HCT116 (cell line): Measurements from ENCODE around the gene TGFBR3. TPM values are rescaled to one million over a fixed set of nuclear protein-coding genes. Genes with fewer than 3 reads are reported as not detected.

Source experiments
- ATAC-seq: fragments of 200-7000 bp; cut with Tn5 transposase; 2 replicates; pipeline ENCODE4 v1.9.1; 2020; ENCODE audit warnings: mild to moderate bottlenecking, moderate library complexity
- BruUV-seq: library from RNA; stranded (reverse); fragments of 400-500 nt; replicated peaks from 2 replicates; lab custom pipeline; 2021; lab: Mats Ljungman, UMichigan
- CTCF ChIA-PET: fragments of 300-600 bp; sonication (Branson Sonifier 250); formaldehyde crosslinking; loops from one replicate; lab custom pipeline; 2021; ENCODE audit warnings: antibody characterized with exemption; lab: Charles Lee
- POLR2A ChIA-PET: fragments of 300-600, 350-600 bp; sonication (Branson Sonifier 250); formaldehyde crosslinking; loops from one replicate; lab custom pipeline; 2021; ENCODE audit warnings: antibody characterized with exemption; lab: Charles Lee
- RAD21 ChIA-PET, 2 experiments: fragments of 300-600 bp; sonication (Branson Sonifier 250); formaldehyde crosslinking; loops; one replicate each; lab custom pipeline; 2023; ENCODE audit warnings: low total read pairs in 2 of 2; ENCODE audit not compliant: uncharacterized antibody in 2 of 2, unreplicated experiment in 2 of 2, low non-redundant PET in 1 of 2; lab: Charles Lee
- DNase-seq: peaks from one replicate; pipeline ENCODE4 v3.0.0-alpha.2; 2010; ENCODE audit warnings: low read depth, low spot score
- H2AFZ ChIP-seq: fragments of 200-600 bp; shearing (Covaris generic), sonication (generic); 2 replicates; pipeline ENCODE4 v1.6.1; 2017; ENCODE audit warnings: low read depth, mixed run types, mixed read lengths, antibody characterized with exemption, low read length; ENCODE audit not compliant: poor library complexity, severe bottlenecking
- H3K27ac ChIP-seq: 2 replicates; pipeline ENCODE4 v1.5.1; 2012; ENCODE audit warnings: low read depth, low read length
- H3K27me3 ChIP-seq: fragments of 200-600 bp; sonication (generic); 2 replicates; pipeline ENCODE4 v1.6.1; 2016; ENCODE audit warnings: mixed run types, low read length, mixed read lengths; ENCODE audit not compliant: insufficient read depth
- H3K36me3 ChIP-seq, 2 experiments: fragments of 200-500 bp in 1 of 2; fragments of 200-600 bp in 1 of 2; sonication (Bioruptor generic) in 1 of 2; sonication (generic) in 1 of 2; 2 replicates each; pipeline versions ENCODE4 v1.5.1 to v1.6.1; 2014 to 2016; ENCODE audit warnings: low read length in 2 of 2, inconsistent platforms in 1 of 2, mixed read lengths in 1 of 2, mixed run types in 1 of 2; ENCODE audit not compliant: insufficient read depth in 2 of 2, control insufficient read depth in 1 of 2
- H3K4me1 ChIP-seq, 2 experiments: fragments of 200-600 bp in 1 of 2; sonication (generic) in 1 of 2; 2 replicates each; pipeline versions ENCODE4 v1.5.1 to v1.6.1; 2012 to 2017; ENCODE audit warnings: low read length in 2 of 2, inconsistent platforms in 1 of 2, mild to moderate bottlenecking in 1 of 2, mixed read lengths in 1 of 2, mixed run types in 1 of 2, moderate library complexity in 1 of 2; ENCODE audit not compliant: insufficient read depth in 2 of 2, control insufficient read depth in 1 of 2
- H3K4me2 ChIP-seq: fragments of 200-600 bp; sonication (generic); 2 replicates; pipeline ENCODE4 v1.6.1; 2017; ENCODE audit warnings: mixed run types, low read length, mixed read lengths
- H3K4me3 ChIP-seq, 2 experiments: fragments of 200-600 bp in 1 of 2; sonication (generic) in 1 of 2; replicated peaks in 1 of 2; 2 replicates each; pipeline ENCODE4 v1.5.1; 2011 to 2016; ENCODE audit warnings: low read length in 2 of 2, control low read depth in 1 of 2, low read depth in 1 of 2, mild to moderate bottlenecking in 1 of 2, mixed read lengths in 1 of 2, mixed run types in 1 of 2
- H3K79me2 ChIP-seq: fragments of 200-600 bp; sonication (generic); 2 replicates; pipeline ENCODE4 v1.6.1; 2017; ENCODE audit warnings: mild to moderate bottlenecking, mixed run types, low read length, moderate library complexity, mixed read lengths; ENCODE audit not compliant: insufficient read depth
- H3K9ac ChIP-seq: fragments of 200-600 bp; sonication (generic); 2 replicates; pipeline ENCODE4 v1.6.1; 2016; ENCODE audit warnings: low read length, mixed read lengths
- H3K9me2 ChIP-seq: fragments of 200-600 bp; sonication (generic), shearing (Covaris generic); 2 replicates; pipeline ENCODE4 v1.6.1; 2017; ENCODE audit warnings: mixed run types, mild to moderate bottlenecking, moderate library complexity; ENCODE audit not compliant: insufficient read depth
- H3K9me3 ChIP-seq, 2 experiments: fragments of 200-500 bp in 1 of 2; fragments of 200-600 bp in 1 of 2; sonication (Bioruptor generic) in 1 of 2; sonication (generic) in 1 of 2; 2 replicates each; pipeline ENCODE4 v1.6.1; 2014 to 2017; ENCODE audit warnings: low read length in 2 of 2, mixed read lengths in 2 of 2, inconsistent platforms in 1 of 2, low read depth in 1 of 2, mild to moderate bottlenecking in 1 of 2, mixed run types in 1 of 2, moderate library complexity in 1 of 2; ENCODE audit not compliant: control insufficient read depth in 1 of 2, insufficient read depth in 1 of 2
- H4K20me1 ChIP-seq: fragments of 200-600 bp; sonication (generic), shearing (Covaris generic); 2 replicates; pipeline ENCODE4 v1.6.1; 2017; ENCODE audit warnings: mixed run types, mild to moderate bottlenecking, moderate library complexity; ENCODE audit not compliant: insufficient read depth
- ATF3 ChIP-seq: IDR thresholded peaks from 2 replicates; pipeline ENCODE4 v1.6.1; 2012
- CBX3 ChIP-seq: IDR thresholded peaks from 2 replicates; pipeline ENCODE4 v1.6.1; 2012; ENCODE audit warnings: low read depth
- EGR1 ChIP-seq: IDR thresholded peaks from 2 replicates; pipeline ENCODE4 v1.6.1; 2012; ENCODE audit warnings: low read depth
- ELF1 ChIP-seq: IDR thresholded peaks from 2 replicates; pipeline ENCODE4 v1.6.1; 2012; ENCODE audit warnings: low read depth, borderline replicate concordance
- EZH2 ChIP-seq: fragments of 200-600 bp; sonication (generic); IDR thresholded peaks from 2 replicates; pipeline ENCODE4 v1.6.1; 2017; ENCODE audit warnings: antibody characterized with exemption, mixed run types
- MAX ChIP-seq: IDR thresholded peaks from 2 replicates; pipeline ENCODE4 v1.6.1; 2012
- POLR2A ChIP-seq: IDR thresholded peaks from 2 replicates; pipeline ENCODE4 v1.7.0; 2011; ENCODE audit warnings: borderline replicate concordance; ENCODE audit not compliant: insufficient read depth, insufficient read length; ENCODE audit errors: extremely low read depth
- POLR2AphosphoS5 ChIP-seq: IDR thresholded peaks from 2 replicates; pipeline ENCODE4 v1.6.1; 2011; ENCODE audit warnings: mild to moderate bottlenecking, low read depth, low read length, moderate library complexity
- RAD21 ChIP-seq: IDR thresholded peaks from 2 replicates; pipeline ENCODE4 v1.6.1; 2012; ENCODE audit warnings: low read depth, mild to moderate bottlenecking
- REST ChIP-seq: IDR thresholded peaks from 2 replicates; pipeline ENCODE4 v1.6.1; 2012; ENCODE audit warnings: low read depth
- SIN3A ChIP-seq: IDR thresholded peaks from 2 replicates; pipeline ENCODE4 v1.6.1; 2012; ENCODE audit warnings: low read depth
- YY1 ChIP-seq: IDR thresholded peaks from 2 replicates; pipeline ENCODE4 v1.6.1; 2011; ENCODE audit warnings: low read length, low read depth, moderate library complexity, mild to moderate bottlenecking; ENCODE audit not compliant: insufficient replicate concordance; ENCODE audit errors: extremely low read depth
- ZNF274 ChIP-seq: fragments of 200-500 bp; sonication (Bioruptor generic); IDR thresholded peaks from 2 replicates; pipeline ENCODE4 v1.6.1; 2014; ENCODE audit warnings: mild to moderate bottlenecking, low read depth, low read length, inconsistent platforms
- intact Hi-C: fragments of 100-400 bp; cut with micrococcal nuclease; formaldehyde crosslinking; loops from 2 replicates; pipeline ENCODE4 v1.10.0; 2022
- total RNA-seq: library from RNA; stranded (reverse); gene quantifications from one replicate; pipeline ENCODE4 v1.2.1, GENCODE V29; 2021; ENCODE audit not compliant: unreplicated experiment

TGFBR3 gene
- total RNA-seq, 1 experiment from 2014 or later: 7.1 TPM

GRCh38 chr1:91699339-91699974 is 186.5 kb downstream of the TGFBR3 start (continued):
- TF ChIP-seq MAX (no peak), POLR2A (no peak), ZNF274 (no peak), REST (no peak), SIN3A (no peak), CBX3 (no peak)

GRCh38 chr1:91697861-91698260 is 188.1 kb downstream of the TGFBR3 start:
- no peak overlapping the region for H3K4me2 ChIP-seq
- ChIA-PET POLR2A (no interaction called here), RAD21 (no interaction called here), CTCF (no interaction called here)
- no peaks in the 10 kb centered on the region for H3K9me2 ChIP-seq
- no peaks in the 10 kb centered on the region for H3K9me3 ChIP-seq
- no peaks in the 10 kb centered on the region for H4K20me1 ChIP-seq
- no peak for ATAC-seq
- TF ChIP-seq POLR2AphosphoS5: no peak
- TF ChIP-seq YY1: no peak
- TF ChIP-seq POLR2A: no peak
- TF ChIP-seq SIN3A: no peak
- no peak for TF ChIP-seq ELF1
- TF ChIP-seq ATF3: no peak
- no peak for TF ChIP-seq CBX3
- no peak for TF ChIP-seq REST
- TF ChIP-seq EGR1: no peak
- TF ChIP-seq EZH2: no peak
- TF ChIP-seq ZNF274: no peak
- no peak for TF ChIP-seq MAX
- TF ChIP-seq RAD21: no peak
- intact Hi-C loops: no loop called here
- no TSS peak for BruUV-seq
- no peak overlapping the region for H3K27ac ChIP-seq
- H3K27me3 ChIP-seq: no peaks in the 10 kb centered on the region
- no peak overlapping the region for H2AFZ ChIP-seq
- no peaks in the 10 kb centered on the region for H3K79me2 ChIP-seq
- no peak overlapping the region for H3K4me3 ChIP-seq
- DNase-seq: no peak
- H3K9ac ChIP-seq: no peak overlapping the region
- H3K36me3 ChIP-seq: no peaks in the 10 kb centered on the region
- H3K4me1 ChIP-seq: no peaks in the 10 kb centered on the region
